Cardiac muscle cell (in vitro differentiated cells and primary cell): ENCODE measurements around the gene PCDHB7. TPM values are rescaled to one million over a fixed set of nuclear protein-coding genes. Genes with fewer than 3 reads are reported as not detected.
A peak's percentile ranks its signal among the peaks of the same experiment; 100 is the strongest.
"Not testable (repeated sequence)": the region's sequence is repeated elsewhere in the genome, so short reads cannot be mapped to it uniquely, and the experiment has no call there.

Source experiments
- DNase-seq, 2 donors: peaks; one replicate each; pipeline versions ENCODE4 v3.0.0 to v3.0.0-alpha.2; 2010 to 2017; ENCODE audit warnings: low read depth in 1 of 2, low spot score in 1 of 2
- H3K27ac ChIP-seq: fragments of 200-600 bp; sonication (generic); 2 replicates; pipeline ENCODE4 v1.5.1; 2016
- H3K27me3 ChIP-seq: fragments of 200-600 bp; sonication (generic); 2 replicates; pipeline ENCODE4 v1.6.0; 2016; ENCODE audit warnings: control low read depth
- H3K36me3 ChIP-seq: fragments of 200-600 bp; sonication (generic); 2 replicates; pipeline ENCODE4 v1.5.1; 2016; ENCODE audit warnings: control low read depth
- H3K4me1 ChIP-seq: fragments of 200-600 bp; sonication (generic); 2 replicates; pipeline ENCODE4 v1.8.1; 2017; ENCODE audit warnings: low read depth, mild to moderate bottlenecking, mixed run types
- H3K4me3 ChIP-seq: fragments of 200-600 bp; sonication (generic); 2 replicates; pipeline ENCODE4 v1.5.1; 2016; ENCODE audit warnings: mild to moderate bottlenecking
- H3K9me3 ChIP-seq: fragments of 200-600 bp; sonication (generic); 2 replicates; pipeline ENCODE4 v1.5.1; 2017; ENCODE audit warnings: low read depth, mild to moderate bottlenecking, control low read depth
- CTCF ChIP-seq: IDR thresholded peaks from 2 replicates; pipeline ENCODE4 v1.5.1; 2012; ENCODE audit warnings: low read depth, mild to moderate bottlenecking, low read length
- polyA plus RNA-seq: library from polyadenylated mRNA; unstranded; fragments of >200 nt; fragmentation: Nextera tagmentation; extraction: Ambion mirVana; gene quantifications from 2 replicates; pipeline ENCODE4 v1.2.1, GENCODE V29; 2016
- total RNA-seq: library from RNA; depleted of rRNA; stranded (reverse); fragments of >200 nt; gene quantifications from 2 replicates; pipeline ENCODE4 v1.2.3, GENCODE V29; 2016

The PCDHB7 gene
- total and polyA plus RNA-seq, 2 experiments from 2014 or later, result 1.0 to 2.3 TPM

- H3K27me3 ChIP-seq, result peaks cover 15% of the 10 kb centered on the region
- peak within 1 kb of the TSS; percentile 16 for H3K4me3 ChIP-seq
- H3K9me3 ChIP-seq, result no peaks in the 10 kb centered on the region
- no peaks in the 10 kb centered on the region for H3K36me3 ChIP-seq
- H3K27ac ChIP-seq, result no peak within 1 kb of the TSS
- no peaks in the 10 kb centered on the region for H3K4me1 ChIP-seq
- TF ChIP-seq CTCF, result no peak
- peak in 1 of 2 donors; percentile 34 for DNase-seq
Measured at GRCh38 chr5:141199359-141200235, 27.2 kb downstream of the PCDHB7 start, which contains the start of gene PCDHB11. Gene PCDHB11, plus strand, starts transcription at chr5:141199627. Its CDS starts 148 bp downstream, at chr5:141199775.

GRCh38 chr5:141201126-141201525 is 28.7 kb downstream of the PCDHB7 start:
- H3K4me3 ChIP-seq, H3K27ac ChIP-seq, H3K9me3 ChIP-seq, DNase-seq, H3K4me1 ChIP-seq, H3K36me3 ChIP-seq: not testable (repeated sequence)
- peaks cover 15% of the 10 kb centered on the region for H3K27me3 ChIP-seq

- not testable (repeated sequence) for DNase-seq, H3K36me3 ChIP-seq, H3K4me3 ChIP-seq, H3K27ac ChIP-seq, H3K4me1 ChIP-seq, H3K9me3 ChIP-seq
- H3K27me3 ChIP-seq, result peaks cover 15% of the 10 kb centered on the region
Measured at GRCh38 chr5:141201646-141202045, 29.2 kb downstream of the PCDHB7 start.

GRCh38 chr5:141208478-141208877 is 36.0 kb downstream of the PCDHB7 start, which contains the start of gene PCDHB12:
Gene PCDHB12, plus strand, starts transcription at chr5:141208719. Its CDS starts 189 bp downstream, at chr5:141208908.
- no peaks in the 10 kb centered on the region for H3K4me1 ChIP-seq
- TF ChIP-seq CTCF, result no peak
- no peak within 1 kb of the TSS for H3K27ac ChIP-seq
- peak within 1 kb of the TSS; percentile 24 for H3K4me3 ChIP-seq
- peak in 1 of 2 donors; percentile 49 for DNase-seq
- H3K9me3 ChIP-seq, result peaks cover 3% of the 10 kb centered on the region
- no peaks in the 10 kb centered on the region for H3K27me3 ChIP-seq
- H3K36me3 ChIP-seq, result no peaks in the 10 kb centered on the region

- not testable (repeated sequence) for H3K36me3 ChIP-seq, H3K4me3 ChIP-seq, H3K27ac ChIP-seq, H3K4me1 ChIP-seq, H3K27me3 ChIP-seq, H3K9me3 ChIP-seq, DNase-seq
Measured at GRCh38 chr5:141210281-141210680, 37.8 kb downstream of the PCDHB7 start.

GRCh38 chr5:141210849-141211248 is 38.4 kb downstream of the PCDHB7 start:
- H3K27ac ChIP-seq, DNase-seq, H3K27me3 ChIP-seq, H3K36me3 ChIP-seq, H3K4me3 ChIP-seq, H3K4me1 ChIP-seq, H3K9me3 ChIP-seq: not testable (repeated sequence)

GRCh38 chr5:141213656-141214339 is 41.4 kb downstream of the PCDHB7 start, which contains the start of gene PCDHB13:
Gene PCDHB13, plus strand, starts transcription at chr5:141213919. Its CDS starts 205 bp downstream, at chr5:141214124.
- not testable (repeated sequence) for H3K9me3 ChIP-seq, H3K27ac ChIP-seq, H3K27me3 ChIP-seq, H3K4me1 ChIP-seq, H3K4me3 ChIP-seq, H3K36me3 ChIP-seq
- DNase-seq, result peak; percentile 26 to 71

GRCh38 chr5:141214583-141214982 is 42.1 kb downstream of the PCDHB7 start:
- not testable (repeated sequence) for H3K27ac ChIP-seq, H3K27me3 ChIP-seq, DNase-seq, H3K4me3 ChIP-seq, H3K4me1 ChIP-seq, H3K9me3 ChIP-seq, H3K36me3 ChIP-seq

GRCh38 chr5:141215504-141215903 is 43.1 kb downstream of the PCDHB7 start:
- H3K27ac ChIP-seq, H3K9me3 ChIP-seq, H3K27me3 ChIP-seq, H3K4me1 ChIP-seq, H3K36me3 ChIP-seq, H3K4me3 ChIP-seq, DNase-seq: not testable (repeated sequence)

- not testable (repeated sequence) for H3K36me3 ChIP-seq, DNase-seq, H3K9me3 ChIP-seq
Measured at GRCh38 chr5:141216035-141216434, 43.6 kb downstream of the PCDHB7 start.

More at GRCh38 chr5:141216035-141216434, 43.6 kb downstream of the PCDHB7 start:
- H3K27ac ChIP-seq, H3K4me3 ChIP-seq, H3K27me3 ChIP-seq, H3K4me1 ChIP-seq: not testable (repeated sequence)
